K562 (cell line): ENCODE results near the gene RUNX3. TPM values are rescaled to one million over a fixed set of nuclear protein-coding genes. Genes with fewer than 3 reads are reported as not detected.
A peak's percentile ranks its signal among the peaks of the same experiment; 100 is the strongest.

ENCODE experiments used
- ATAC-seq: fragments of 200-7000 bp; cut with Tn5 transposase; 3 replicates; pipeline ENCODE4 v1.9.1; 2020; ENCODE audit warnings: moderate library complexity
- BruUV-seq: library from RNA; stranded (reverse); fragments of 400-500 nt; replicated peaks from 2 replicates; lab custom pipeline; 2021; lab: Mats Ljungman, UMichigan
- CTCF ChIA-PET: fragments of 300-600 bp; formaldehyde crosslinking; extraction: SDS; loops from one replicate; lab custom pipeline; 2021; ENCODE audit warnings: low intra/inter-chr PET ratio; lab: Yijun Ruan, JAX
- POLR2A ChIA-PET: fragments of 300-600, 350-650 bp; sonication (Branson Sonifier 250); formaldehyde crosslinking; extraction: SDS; loops from one replicate; lab custom pipeline; 2021; ENCODE audit warnings: antibody characterized with exemption, inconsistent platforms; lab: Yijun Ruan, JAX
- DNase-seq, 4 experiments: peaks; one replicate each; pipeline versions ENCODE4 v3.0.0 to v3.0.0-alpha.2; 2011 to 2018; ENCODE audit warnings: low spot score in 3 of 4, mixed read lengths in 3 of 4; ENCODE audit errors: extremely low read depth in 1 of 4
- FAIRE-seq: peaks from 2 replicates; lab custom pipeline; 2011; peaks lifted over from hg19 to GRCh38; lab: Jason Lieb, UNC
- H2AFZ ChIP-seq: 2 replicates; pipeline ENCODE4 v1.6.0; 2011; ENCODE audit warnings: low read depth, low read length, control low read depth, inconsistent platforms
- H3K27ac ChIP-seq: fragments of 200-600 bp; 3 replicates; pipeline ENCODE4 v1.8.0; 2011; ENCODE audit warnings: low read depth, mild to moderate bottlenecking, control low read depth, inconsistent platforms, low read length, moderate library complexity, mixed read lengths; ENCODE audit errors: extremely low read depth
- H3K27me3 ChIP-seq, 2 experiments: fragments of 300-600 bp in 1 of 2; 2 replicates in 1 of 2; 3 replicates in 1 of 2; pipeline versions ENCODE4 v1.6.0 to v1.8.0; 2011; ENCODE audit warnings: inconsistent platforms in 2 of 2, low read length in 2 of 2, mild to moderate bottlenecking in 1 of 2, mixed read lengths in 1 of 2, moderate library complexity in 1 of 2; ENCODE audit not compliant: control insufficient read depth in 2 of 2, insufficient read depth in 2 of 2
- H3K36me3 ChIP-seq: fragments of 300-600 bp; 3 replicates; pipeline ENCODE4 v1.8.0; 2011; ENCODE audit warnings: mild to moderate bottlenecking, low read length, inconsistent platforms; ENCODE audit not compliant: control insufficient read depth, insufficient read depth
- H3K4me1 ChIP-seq, 2 experiments: fragments of 200-600 bp in 1 of 2; replicated peaks in 1 of 2; 2 replicates in 1 of 2; 3 replicates in 1 of 2; pipeline versions ENCODE4 v1.5.1 to v1.8.0; 2011; ENCODE audit warnings: inconsistent platforms in 2 of 2, low read length in 2 of 2, mild to moderate bottlenecking in 1 of 2, mixed read lengths in 1 of 2, moderate library complexity in 1 of 2; ENCODE audit not compliant: control insufficient read depth in 2 of 2, insufficient read depth in 2 of 2
- H3K4me2 ChIP-seq: 2 replicates; pipeline ENCODE4 v1.6.1; 2011; ENCODE audit warnings: low read length, control low read depth, inconsistent platforms, mixed read lengths; ENCODE audit not compliant: insufficient read depth
- H3K4me3 ChIP-seq: fragments of 200-600 bp; sonication (generic), shearing (Covaris generic); 2 replicates; pipeline ENCODE4 v1.5.1; 2016; ENCODE audit warnings: control low read depth, inconsistent platforms
- H3K79me2 ChIP-seq: fragments of 200-600 bp; 3 replicates; pipeline ENCODE4 v1.8.0; 2011; ENCODE audit warnings: low read length, inconsistent platforms; ENCODE audit not compliant: control insufficient read depth, insufficient read depth
- H3K9ac ChIP-seq, 2 experiments: 2 replicates each; pipeline versions ENCODE4 v1.6.0 to v1.6.1; 2011; ENCODE audit warnings: low read depth in 2 of 2, low read length in 2 of 2, control low read depth in 1 of 2, inconsistent platforms in 1 of 2, mild to moderate bottlenecking in 1 of 2, mixed read lengths in 1 of 2; ENCODE audit not compliant: insufficient read depth in 1 of 2
- H3K9me1 ChIP-seq: one replicate; pipeline ENCODE4 v1.6.0; 2011; ENCODE audit warnings: inconsistent platforms, mild to moderate bottlenecking, low read length, moderate library complexity; ENCODE audit not compliant: control insufficient read depth, insufficient read depth
- H3K9me3 ChIP-seq: replicated peaks from 2 replicates; pipeline ENCODE4 v1.5.1; 2011; ENCODE audit warnings: low read depth, low read length, inconsistent platforms; ENCODE audit not compliant: control insufficient read depth, insufficient read depth
- H4K20me1 ChIP-seq: replicated peaks from 2 replicates; pipeline ENCODE4 v1.6.1; 2011; ENCODE audit warnings: low read length, inconsistent platforms, mixed read lengths; ENCODE audit not compliant: control insufficient read depth, insufficient read depth
- CBX2 ChIP-seq: fragments of 200-600 bp; sonication (generic); IDR thresholded peaks from one replicate; pipeline ENCODE4 v1.6.1; 2012; ENCODE audit warnings: mild to moderate bottlenecking, low read length, inconsistent platforms; ENCODE audit not compliant: insufficient read depth, poor library complexity, severe bottlenecking
- CEBPB ChIP-seq: fragments of 450-650 bp; IDR thresholded peaks from 2 replicates; pipeline ENCODE4 v1.6.1; 2016; ENCODE audit warnings: missing genetic modification characterization, missing compliant biosample characterization
- CEBPG ChIP-seq, 3 experiments: fragments of 200-800 bp in 1 of 3; sonication (Bioruptor generic) in 1 of 3; sonication (generic) in 1 of 3; formaldehyde crosslinking in 1 of 3; IDR thresholded peaks in 2 of 3; conservative IDR thresholded peaks in 1 of 3; 2 replicates each; pipeline versions ENCODE4 v1.6.1 to v1.8.0; 2016 to 2022; ENCODE audit warnings: missing compliant biosample characterization in 2 of 3, missing genetic modification characterization in 2 of 3, mild to moderate bottlenecking in 1 of 3, missing genetic modification reagents in 1 of 3
- KAT7 ChIP-seq: sonication (generic); formaldehyde crosslinking; IDR thresholded peaks from 2 replicates; pipeline ENCODE4 v1.8.0; 2022; ENCODE audit warnings: missing genetic modification reagents, mild to moderate bottlenecking, borderline replicate concordance
- SMARCA5 ChIP-seq: fragments of 450-650 bp; IDR thresholded peaks from 2 replicates; pipeline ENCODE4 v1.6.1; 2016
- TRIM24 ChIP-seq, 2 experiments: fragments of 450-650 bp; IDR thresholded peaks; 2 replicates each; pipeline ENCODE4 v1.6.1; 2016
- ZFP36 ChIP-seq: fragments of 150-350 bp; IDR thresholded peaks from 2 replicates; pipeline ENCODE4 v1.6.1; 2018; ENCODE audit warnings: low read length, low read depth; ENCODE audit not compliant: partially characterized antibody
- ZNF583 ChIP-seq: fragments of 250-450 bp; sonication (Bioruptor Pico); IDR thresholded peaks from 2 replicates; pipeline ENCODE4 v1.4.0; 2020
- WGBS: fragments of 100-300 bp; shearing (Covaris generic); methylation state at CpG from one replicate; pipeline ENCODE4 v1.1.6; 2016; ENCODE audit warnings: low coverage, mixed read lengths; ENCODE audit not compliant: insufficient coverage; ENCODE audit errors: missing lambda C conversion rate; 5-methylcytosine and 5-hydroxymethylcytosine counted together
- in situ Hi-C: fragments of 300-500 bp; cut with MboI; formaldehyde crosslinking; loops from 4 replicates; pipeline ENCODE4 v1.15.0; 2018; ENCODE audit warnings: inconsistent platforms, mixed read lengths
- intact Hi-C: fragments of 100-400 bp; cut with micrococcal nuclease; formaldehyde crosslinking; loops from 2 replicates; pipeline ENCODE4 v1.14.2; 2022
- polyA plus RNA-seq, 8 experiments: library from polyadenylated mRNA; depleted of rRNA in 4 of 8; stranded (reverse) in 5 of 8; unstranded in 3 of 8; fragments of >200 nt; fragmentation: Nextera tagmentation in 2 of 8; fragmentation: Illumina TruSeq in 1 of 8; extraction: Ambion mirVana in 2 of 8; extraction: Trizol in 1 of 8; gene quantifications; 2 replicates each; pipeline versions ENCODE4 v1.2.1 to v1.2.3, GENCODE V29; 2011 to 2014; ENCODE audit warnings: inconsistent platforms in 1 of 8, missing spikeins in 1 of 8
- total RNA-seq, 7 experiments: library from RNA; depleted of rRNA in 6 of 7; stranded (reverse); fragments of >200 nt in 6 of 7; fragmentation: Illumina TruSeq in 2 of 7; extraction: Trizol in 2 of 7; gene quantifications; 2 replicates each; pipeline versions ENCODE4 v1.2.1 to v1.2.3, GENCODE V29; 2011 to 2021; ENCODE audit warnings: low replicate concordance in 1 of 7
- TF ChIP-seq, protein P1 (sequence below): fragments of 150-350 bp; IDR thresholded peaks from 2 replicates; pipeline ENCODE4 v1.6.1; 2014; ENCODE audit warnings: low read depth, mild to moderate bottlenecking, low read length, borderline replicate concordance
- TF ChIP-seq, protein P2 (sequence below), 2 experiments: fragments of 450-650 bp in 1 of 2; sonication (generic) in 1 of 2; formaldehyde crosslinking in 1 of 2; IDR thresholded peaks in 1 of 2; conservative IDR thresholded peaks in 1 of 2; 2 replicates each; pipeline versions ENCODE4 v1.6.1 to v1.8.1; 2016 to 2023; ENCODE audit warnings: mild to moderate bottlenecking in 2 of 2, moderate library complexity in 2 of 2, inconsistent platforms in 1 of 2, missing genetic modification reagents in 1 of 2

The RUNX3 gene
- total and polyA plus RNA-seq, 9 of the 15 experiments (the other 6 are each of a cell fraction or from before 2014, with no cell fraction given) = 0.01 to 0.64 (median 0.09) TPM

DNA sequence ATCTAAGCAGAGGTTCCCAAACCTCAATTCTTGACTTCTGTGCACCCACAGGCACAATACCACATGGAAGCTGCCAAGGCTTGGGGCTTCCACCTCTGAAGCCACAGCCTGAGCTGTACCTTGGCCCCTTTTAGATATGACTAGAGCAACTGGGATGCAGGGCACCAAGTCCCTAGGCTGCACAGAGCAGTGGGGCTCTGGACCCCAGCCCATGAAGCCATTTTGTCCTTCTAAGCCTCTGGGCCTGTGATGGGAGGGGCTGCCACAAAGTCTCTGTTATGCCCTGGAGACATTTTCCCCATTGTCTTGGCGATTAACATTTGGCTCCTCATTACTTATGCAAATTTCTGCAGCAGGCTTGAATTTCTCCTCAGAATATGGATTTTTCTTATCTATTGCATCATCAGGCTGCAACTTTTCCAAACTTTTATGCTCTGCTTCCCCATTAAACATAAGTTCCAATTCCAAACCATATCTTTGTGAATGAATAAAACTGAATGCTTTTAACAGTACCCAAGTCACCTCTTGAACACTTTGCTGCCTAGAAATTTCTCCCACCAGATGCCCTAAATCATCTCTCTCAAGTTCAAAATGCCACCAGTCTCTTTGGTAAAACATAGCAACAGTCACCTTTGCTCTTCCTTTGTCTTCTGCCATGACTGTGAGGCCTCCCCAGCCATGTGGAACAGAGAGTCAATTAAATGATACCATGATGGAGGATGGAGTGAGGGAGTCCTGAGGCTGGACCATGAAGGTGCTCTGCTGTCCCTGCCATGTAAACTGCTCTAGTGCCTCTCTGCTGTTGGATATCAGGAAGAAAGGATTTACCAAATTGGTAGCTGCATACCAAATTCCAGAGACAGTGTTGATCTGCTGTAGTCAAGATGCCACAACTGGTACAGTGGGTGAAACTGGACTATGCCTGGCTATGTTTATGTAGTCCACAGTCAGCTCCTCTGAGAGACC, 37.6 kb downstream of the RUNX3 start:
- H3K4me1 ChIP-seq = no peaks in the 10 kb centered on the region; a peak in 2 of 5 replicates
- no peak overlapping the region for H3K4me3 ChIP-seq
- no peaks in the 10 kb centered on the region for H3K79me2 ChIP-seq
- ChIA-PET CTCF (no interaction called here), POLR2A (interaction anchor here (0.6 to 0.9 kb wide), 2 partner anchors 20 to 63 kb away, joined by 3 to 6 read pairs; no protein-coding TSS in a partner anchor)
- no peak for ATAC-seq
- 0 out of 2 replicates have a peak, but pooled peaks cover 4% of the 10 kb centered on the region for H4K20me1 ChIP-seq
- 0 out of 2 replicates have a peak, but pooled peaks cover 3% of the 10 kb centered on the region for H3K9me3 ChIP-seq
- in situ Hi-C loops (no loop called here), intact Hi-C loops (no loop called here)
- no peak for DNase-seq
- 12% methylated on average over 1 of the region's 1 CpG for WGBS
- FAIRE-seq = no peak
- H3K27ac ChIP-seq = no peak overlapping the region
- H3K27me3 ChIP-seq = peaks cover 2 to 30% of the 10 kb centered on the region in 2 experiments; a peak in 4 of 5 replicates
- no TSS peak for BruUV-seq
- H2AFZ ChIP-seq = no peak overlapping the region
- TF ChIP-seq, protein P1, sequence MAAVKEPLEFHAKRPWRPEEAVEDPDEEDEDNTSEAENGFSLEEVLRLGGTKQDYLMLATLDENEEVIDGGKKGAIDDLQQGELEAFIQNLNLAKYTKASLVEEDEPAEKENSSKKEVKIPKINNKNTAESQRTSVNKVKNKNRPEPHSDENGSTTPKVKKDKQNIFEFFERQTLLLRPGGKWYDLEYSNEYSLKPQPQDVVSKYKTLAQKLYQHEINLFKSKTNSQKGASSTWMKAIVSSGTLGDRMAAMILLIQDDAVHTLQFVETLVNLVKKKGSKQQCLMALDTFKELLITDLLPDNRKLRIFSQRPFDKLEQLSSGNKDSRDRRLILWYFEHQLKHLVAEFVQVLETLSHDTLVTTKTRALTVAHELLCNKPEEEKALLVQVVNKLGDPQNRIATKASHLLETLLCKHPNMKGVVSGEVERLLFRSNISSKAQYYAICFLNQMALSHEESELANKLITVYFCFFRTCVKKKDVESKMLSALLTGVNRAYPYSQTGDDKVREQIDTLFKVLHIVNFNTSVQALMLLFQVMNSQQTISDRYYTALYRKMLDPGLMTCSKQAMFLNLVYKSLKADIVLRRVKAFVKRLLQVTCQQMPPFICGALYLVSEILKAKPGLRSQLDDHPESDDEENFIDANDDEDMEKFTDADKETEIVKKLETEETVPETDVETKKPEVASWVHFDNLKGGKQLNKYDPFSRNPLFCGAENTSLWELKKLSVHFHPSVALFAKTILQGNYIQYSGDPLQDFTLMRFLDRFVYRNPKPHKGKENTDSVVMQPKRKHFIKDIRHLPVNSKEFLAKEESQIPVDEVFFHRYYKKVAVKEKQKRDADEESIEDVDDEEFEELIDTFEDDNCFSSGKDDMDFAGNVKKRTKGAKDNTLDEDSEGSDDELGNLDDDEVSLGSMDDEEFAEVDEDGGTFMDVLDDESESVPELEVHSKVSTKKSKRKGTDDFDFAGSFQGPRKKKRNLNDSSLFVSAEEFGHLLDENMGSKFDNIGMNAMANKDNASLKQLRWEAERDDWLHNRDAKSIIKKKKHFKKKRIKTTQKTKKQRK = 0 out of 2 replicates have a peak, but pooled peaks have one; percentile 14
- TF ChIP-seq TRIM24 (IDR thresholded peaks at IDR 0.05) = 0 out of 4 replicates have a peak, but pooled peaks of 1 of the 2 experiments have one; percentile 44
- TF ChIP-seq ZNF583 (CRISPR knock-in tag) = no peak
- no peak for TF ChIP-seq SMARCA5
- TF ChIP-seq KAT7 (CRISPR knock-in tag) = no peak
- TF ChIP-seq, protein P2, sequence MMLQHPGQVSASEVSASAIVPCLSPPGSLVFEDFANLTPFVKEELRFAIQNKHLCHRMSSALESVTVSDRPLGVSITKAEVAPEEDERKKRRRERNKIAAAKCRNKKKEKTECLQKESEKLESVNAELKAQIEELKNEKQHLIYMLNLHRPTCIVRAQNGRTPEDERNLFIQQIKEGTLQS (IDR thresholded peaks at IDR 0.05) = peak; percentile 74
- TF ChIP-seq, protein P2 (CRISPR knock-in tag; conservative IDR thresholded peaks at IDR 0.05) = no peak
- TF ChIP-seq CEBPB (tag) = peak; percentile 62
- no peak for TF ChIP-seq CEBPG (CRISPR knock-in tag; IDR thresholded peaks at IDR 0.05)
- TF ChIP-seq CEBPG (tag; conservative IDR thresholded peaks at IDR 0.05 in 1 of 2, IDR thresholded peaks at IDR 0.05 in 1 of 2) = peak; percentile 54 to 85
- TF ChIP-seq ZFP36 = peak; percentile 76
- no peak for TF ChIP-seq CBX2
- TF ChIP-seq, all 486 proteins: peak for 6
- no peak overlapping the region for H3K9ac ChIP-seq
- H3K4me2 ChIP-seq = no peak overlapping the region
- no peaks in the 10 kb centered on the region for H3K9me1 ChIP-seq
- H3K36me3 ChIP-seq = no peaks in the 10 kb centered on the region
